Panc1 (cell line): ENCODE results near the gene MX1.

Experiments used
- POLR2AphosphoS5 ChIP-seq: IDR thresholded peaks from 2 replicates; pipeline ENCODE4 v1.6.1; 2012; ENCODE audit warnings: mild to moderate bottlenecking, low read depth, low read length, moderate library complexity
- SIN3A ChIP-seq: IDR thresholded peaks from 2 replicates; pipeline ENCODE4 v1.6.1; 2012; ENCODE audit warnings: low read depth, mild to moderate bottlenecking, low read length, moderate library complexity, borderline replicate concordance; ENCODE audit not compliant: insufficient read depth
- TCF7L2 ChIP-seq: IDR thresholded peaks from 2 replicates; pipeline ENCODE4 v1.6.1; 2011; ENCODE audit warnings: mild to moderate bottlenecking, low read depth, low read length, inconsistent platforms
- TF ChIP-seq, protein P1 (sequence below): fragments of 450-650 bp; IDR thresholded peaks from 2 replicates; pipeline ENCODE4 v1.5.1; 2017; ENCODE audit warnings: mild to moderate bottlenecking

GRCh38 chr21:41475714-41476420, 49.8 kb downstream of the MX1 start:
- TF ChIP-seq, protein P1, sequence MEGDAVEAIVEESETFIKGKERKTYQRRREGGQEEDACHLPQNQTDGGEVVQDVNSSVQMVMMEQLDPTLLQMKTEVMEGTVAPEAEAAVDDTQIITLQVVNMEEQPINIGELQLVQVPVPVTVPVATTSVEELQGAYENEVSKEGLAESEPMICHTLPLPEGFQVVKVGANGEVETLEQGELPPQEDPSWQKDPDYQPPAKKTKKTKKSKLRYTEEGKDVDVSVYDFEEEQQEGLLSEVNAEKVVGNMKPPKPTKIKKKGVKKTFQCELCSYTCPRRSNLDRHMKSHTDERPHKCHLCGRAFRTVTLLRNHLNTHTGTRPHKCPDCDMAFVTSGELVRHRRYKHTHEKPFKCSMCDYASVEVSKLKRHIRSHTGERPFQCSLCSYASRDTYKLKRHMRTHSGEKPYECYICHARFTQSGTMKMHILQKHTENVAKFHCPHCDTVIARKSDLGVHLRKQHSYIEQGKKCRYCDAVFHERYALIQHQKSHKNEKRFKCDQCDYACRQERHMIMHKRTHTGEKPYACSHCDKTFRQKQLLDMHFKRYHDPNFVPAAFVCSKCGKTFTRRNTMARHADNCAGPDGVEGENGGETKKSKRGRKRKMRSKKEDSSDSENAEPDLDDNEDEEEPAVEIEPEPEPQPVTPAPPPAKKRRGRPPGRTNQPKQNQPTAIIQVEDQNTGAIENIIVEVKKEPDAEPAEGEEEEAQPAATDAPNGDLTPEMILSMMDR: no peak
- TF ChIP-seq SIN3A (no peak), TCF7L2 (no peak), POLR2AphosphoS5 (no peak)
